Measurements from ENCODE around the gene RCC2. TPM values are rescaled to one million over a fixed set of nuclear protein-coding genes. Genes with fewer than 3 reads are reported as not detected.
A peak's percentile ranks its signal among the peaks of the same experiment; 100 is the strongest.

RCC2 gene
- total RNA-seq, 1 experiment from 2014 or later = 473 TPM

DNA sequence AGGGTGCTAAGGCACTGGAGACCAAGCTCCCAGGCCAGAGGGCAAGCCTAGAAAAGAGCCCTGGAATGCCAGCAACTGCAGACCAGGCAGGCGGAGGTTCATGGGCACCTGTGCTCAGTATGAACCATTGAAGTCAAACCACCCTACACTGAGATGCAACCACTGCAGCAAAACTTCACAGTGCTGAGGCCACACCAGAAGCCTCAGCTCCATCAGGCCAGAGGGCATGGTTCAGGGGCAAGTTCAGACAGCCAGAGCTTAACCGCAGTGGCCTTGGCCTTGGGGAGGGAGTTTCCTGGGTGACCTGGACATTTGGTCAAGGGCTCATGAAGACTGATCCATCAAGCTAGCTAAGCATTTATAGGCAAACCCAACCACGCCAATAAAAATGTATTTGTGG lies 7.1 kb downstream of the RCC2 start:
- no peak overlapping the region for H2BK5ac ChIP-seq (ENCODE audit: insufficient read length, low read length)
- peaks cover 30% of the 10 kb centered on the region; the same call in 1 of the 2 replicates for H3K4me1 ChIP-seq (ENCODE audit: insufficient read depth, low read length)
- H4K5ac ChIP-seq (ENCODE audit: insufficient read length, low read depth, low read length) = no peak overlapping the region
- H2AFZ ChIP-seq (ENCODE audit: low read length) = no peak overlapping the region
- Mint-ChIP-seq H3K4me1 (peaks cover 65 to 72% of the 10 kb centered on the region in 2 experiments), H3K36me3 (ENCODE audit: insufficient read depth in 1 of 3, low read depth in 3 of 3) (peaks cover 65 to 89% (median 82%) of the 10 kb centered on the region in 3 experiments; a peak in 6 of 7 replicates), H3K9me3 (no peaks in the 10 kb centered on the region), H3K27ac (peak overlapping the region in 1 of 3 experiments; percentile 90; a peak in 2 of 7 replicates), H3K4me3 (peak overlapping the region in 1 of 2 experiments; percentile 44; a peak in 1 of 5 replicates), H3K27me3 (ENCODE audit: low read depth) (no peaks in the 10 kb centered on the region; the same call in 1 of the 2 replicates)
- H4K8ac ChIP-seq (replicated peaks; ENCODE audit: insufficient read length, low read depth, low read length) = no peak overlapping the region
- DNase-seq = no peak
- H2BK12ac ChIP-seq (ENCODE audit: insufficient read length, low read depth, low read length) = no peak overlapping the region
- no peak overlapping the region for H2BK120ac ChIP-seq (ENCODE audit: low read depth, low read length, poor library complexity, severe bottlenecking)
- no peak overlapping the region for H3K9ac ChIP-seq (ENCODE audit: extremely low read depth, insufficient read length, low read length)
- H3K4me2 ChIP-seq (ENCODE audit: insufficient read depth, insufficient read length, low read length) = no peak overlapping the region
- H3K14ac ChIP-seq (ENCODE audit: insufficient read depth, low read length) = no peak overlapping the region
- no peak overlapping the region for H3K18ac ChIP-seq (ENCODE audit: insufficient read length, low read depth, low read length)
- H4K20me1 ChIP-seq (ENCODE audit: control insufficient read depth, insufficient read depth, insufficient read length) = peaks cover 3% of the 10 kb centered on the region
- no peak overlapping the region for H3K27ac ChIP-seq (ENCODE audit: insufficient read length, low read depth, low read length)
- H3K79me1 ChIP-seq (ENCODE audit: insufficient read depth, low read depth, low read length, poor library complexity, severe bottlenecking) = peaks cover 6% of the 10 kb centered on the region
- no peak overlapping the region for H3K4ac ChIP-seq (ENCODE audit: low read depth, low read length)
- no peaks in the 10 kb centered on the region for H3K9me3 ChIP-seq (ENCODE audit: control insufficient read depth, low read depth, low read length)
- H3K56ac ChIP-seq (ENCODE audit: insufficient read length, low read depth, low read length) = no peak overlapping the region
- H2BK15ac ChIP-seq (ENCODE audit: low read depth, low read length) = no peak overlapping the region
- no peak overlapping the region for H2AK5ac ChIP-seq (ENCODE audit: insufficient read length, low read length)
- H4K91ac ChIP-seq (ENCODE audit: insufficient read length, low read depth, low read length) = no peak overlapping the region
- peaks cover 67% of the 10 kb centered on the region for H3K79me2 ChIP-seq (ENCODE audit: insufficient read depth, low read length)
- H3K23ac ChIP-seq (ENCODE audit: insufficient read length, low read depth, low read length) = no peak overlapping the region
- no peak overlapping the region for H3T11ph ChIP-seq (ENCODE audit: low read length)
- TF ChIP-seq CTCF (conservative IDR thresholded peaks at IDR 0.05) = no peak
- H3K23me2 ChIP-seq (ENCODE audit: insufficient read length, low read depth, low read length, poor library complexity, severe bottlenecking) = peaks cover 13% of the 10 kb centered on the region
- H3K27me3 ChIP-seq (ENCODE audit: insufficient read depth, low read length) = no peaks in the 10 kb centered on the region
- H2BK20ac ChIP-seq (ENCODE audit: low read depth, low read length, poor library complexity, severe bottlenecking) = no peak overlapping the region
- no CpG with 5 or more reads among the region's 3 CpGs for WGBS (ENCODE audit: extremely low coverage, insufficient read length, low lambda C conversion rate)
